WTC11 (cell line): ENCODE data around the gene GFOD2. TPM values are rescaled to one million over a fixed set of nuclear protein-coding genes. Genes with fewer than 3 reads are reported as not detected.

ENCODE experiments used
- ATAC-seq: fragments of 200-7000 bp; cut with Tn5 transposase; 2 replicates; pipeline ENCODE4 v1.10.0; 2021; ENCODE audit warnings: mild to moderate bottlenecking, moderate library complexity
- CTCF ChIA-PET: fragments of 300-600 bp; sonication (Branson Sonifier 250); formaldehyde crosslinking; loops from one replicate; lab custom pipeline; 2021; ENCODE audit warnings: antibody characterized with exemption; lab: Charles Lee
- POLR2A ChIA-PET: fragments of 350-600 bp; sonication (Branson Sonifier 250); formaldehyde crosslinking; loops from one replicate; lab custom pipeline; 2021; ENCODE audit warnings: antibody characterized with exemption; lab: Charles Lee
- DNase-seq: peaks from one replicate; pipeline ENCODE4 v3.0.0; 2021; ENCODE audit warnings: low spot score
- H3K27ac Mint-ChIP-seq: 2 replicates; pipeline ENCODE4 v1.8.0; 2021; ENCODE audit warnings: mixed read lengths
- H3K27me3 Mint-ChIP-seq: 2 replicates; pipeline ENCODE4 v1.8.0; 2021; ENCODE audit warnings: low read depth, mild to moderate bottlenecking, moderate library complexity, mixed read lengths
- H3K36me3 Mint-ChIP-seq: 2 replicates; pipeline ENCODE4 v1.8.0; 2021; ENCODE audit warnings: mixed read lengths
- H3K4me1 Mint-ChIP-seq: 2 replicates; pipeline ENCODE4 v1.8.0; 2022; ENCODE audit warnings: mixed read lengths
- H3K4me3 Mint-ChIP-seq: 2 replicates; pipeline ENCODE4 v1.8.0; 2021; ENCODE audit warnings: mild to moderate bottlenecking, moderate library complexity, mixed read lengths
- H3K9me3 Mint-ChIP-seq: 2 replicates; pipeline ENCODE4 v1.8.0; 2021; ENCODE audit warnings: mixed read lengths
- ELF4 ChIP-seq: sonication (generic); formaldehyde crosslinking; IDR thresholded peaks from 2 replicates; pipeline ENCODE4 v1.8.1; 2022; ENCODE audit warnings: low read depth, mild to moderate bottlenecking, moderate library complexity, missing genetic modification reagents
- FOXJ3 ChIP-seq: sonication (generic); formaldehyde crosslinking; IDR thresholded peaks from 2 replicates; pipeline ENCODE4 v1.9.0; 2021; ENCODE audit warnings: missing genetic modification reagents, mild to moderate bottlenecking, borderline replicate concordance
- GABPB1 ChIP-seq: sonication (generic); formaldehyde crosslinking; IDR thresholded peaks from 2 replicates; pipeline ENCODE4 v1.8.1; 2023; ENCODE audit warnings: mild to moderate bottlenecking, missing genetic modification reagents
- GRHL2 ChIP-seq: fragments of 250-450 bp; sonication (Bioruptor Pico); IDR thresholded peaks from 2 replicates; pipeline ENCODE4 v1.8.0; 2022; ENCODE audit warnings: mild to moderate bottlenecking, moderate library complexity; ENCODE audit not compliant: insufficient replicate concordance, severe bottlenecking
- RORB ChIP-seq: fragments of 250-450 bp; sonication (Bioruptor Pico); IDR thresholded peaks from 2 replicates; pipeline ENCODE4 v1.9.0; 2021; ENCODE audit warnings: mild to moderate bottlenecking
- SMAD4 ChIP-seq: sonication (generic); formaldehyde crosslinking; IDR thresholded peaks from 2 replicates; pipeline ENCODE4 v1.8.0; 2022; ENCODE audit warnings: mild to moderate bottlenecking, missing genetic modification reagents
- SOX15 ChIP-seq: fragments of 250-450 bp; sonication (Bioruptor Pico); IDR thresholded peaks from 2 replicates; pipeline ENCODE4 v1.9.0; 2021; ENCODE audit warnings: mild to moderate bottlenecking
- SP1 ChIP-seq: sonication (generic); formaldehyde crosslinking; conservative IDR thresholded peaks from 2 replicates; pipeline ENCODE4 v1.8.1; 2022; ENCODE audit warnings: missing genetic modification reagents
- ZNF263 ChIP-seq: sonication (generic); formaldehyde crosslinking; IDR thresholded peaks from 2 replicates; pipeline ENCODE4 v1.8.1; 2022; ENCODE audit warnings: low read depth, mild to moderate bottlenecking, moderate library complexity, missing genetic modification reagents
- ZNF423 ChIP-seq: fragments of 250-450 bp; sonication (Bioruptor Pico); IDR thresholded peaks from 2 replicates; pipeline ENCODE4 v2.1.2; 2022; ENCODE audit warnings: mild to moderate bottlenecking, moderate library complexity
- total RNA-seq: library from RNA; stranded (reverse); gene quantifications from 3 replicates; pipeline ENCODE4 v1.2.3, GENCODE V29; 2021
- TF ChIP-seq, protein P1 (sequence below): fragments of 250-450 bp; sonication (Bioruptor Pico); IDR thresholded peaks from 2 replicates; pipeline ENCODE4 v2.1.2; 2022; ENCODE audit warnings: mild to moderate bottlenecking, moderate library complexity
- TF ChIP-seq, protein P2 (sequence below): sonication (generic); formaldehyde crosslinking; IDR thresholded peaks from 2 replicates; pipeline ENCODE4 v1.8.0; 2022; ENCODE audit warnings: mild to moderate bottlenecking, missing genetic modification reagents
- TF ChIP-seq, protein P3 (sequence below): sonication (generic); formaldehyde crosslinking; IDR thresholded peaks from 2 replicates; pipeline ENCODE4 v1.8.0; 2022; ENCODE audit warnings: mild to moderate bottlenecking, missing genetic modification reagents
- TF ChIP-seq, protein P4 (sequence below): sonication (generic); formaldehyde crosslinking; IDR thresholded peaks from 2 replicates; pipeline ENCODE4 v1.8.0; 2023; ENCODE audit warnings: missing genetic modification reagents
- TF ChIP-seq, protein P5 (sequence below): fragments of 250-450 bp; sonication (Bioruptor Pico); conservative IDR thresholded peaks from 2 replicates; pipeline ENCODE4 v1.9.0; 2021; ENCODE audit warnings: mild to moderate bottlenecking
- TF ChIP-seq, protein P6 (sequence below): sonication (generic); formaldehyde crosslinking; IDR thresholded peaks from 2 replicates; pipeline ENCODE4 v1.8.1; 2022; ENCODE audit warnings: mild to moderate bottlenecking, moderate library complexity, missing genetic modification reagents
- TF ChIP-seq, protein P7 (sequence below): sonication (generic); formaldehyde crosslinking; IDR thresholded peaks from 2 replicates; pipeline ENCODE4 v1.8.1; 2023; ENCODE audit warnings: mild to moderate bottlenecking, missing genetic modification reagents
- TF ChIP-seq, protein P8 (sequence below): sonication (generic); formaldehyde crosslinking; IDR thresholded peaks from 2 replicates; pipeline ENCODE4 v1.8.1; 2022; ENCODE audit warnings: low read depth, mild to moderate bottlenecking, moderate library complexity, missing genetic modification reagents, borderline replicate concordance
- TF ChIP-seq, protein P9 (sequence below): sonication (generic); formaldehyde crosslinking; IDR thresholded peaks from 2 replicates; pipeline ENCODE4 v1.8.1; 2023; ENCODE audit warnings: mild to moderate bottlenecking, moderate library complexity, missing genetic modification reagents

The GFOD2 gene
- total RNA-seq, 1 experiment from 2014 or later = 29.5 TPM

DNA sequence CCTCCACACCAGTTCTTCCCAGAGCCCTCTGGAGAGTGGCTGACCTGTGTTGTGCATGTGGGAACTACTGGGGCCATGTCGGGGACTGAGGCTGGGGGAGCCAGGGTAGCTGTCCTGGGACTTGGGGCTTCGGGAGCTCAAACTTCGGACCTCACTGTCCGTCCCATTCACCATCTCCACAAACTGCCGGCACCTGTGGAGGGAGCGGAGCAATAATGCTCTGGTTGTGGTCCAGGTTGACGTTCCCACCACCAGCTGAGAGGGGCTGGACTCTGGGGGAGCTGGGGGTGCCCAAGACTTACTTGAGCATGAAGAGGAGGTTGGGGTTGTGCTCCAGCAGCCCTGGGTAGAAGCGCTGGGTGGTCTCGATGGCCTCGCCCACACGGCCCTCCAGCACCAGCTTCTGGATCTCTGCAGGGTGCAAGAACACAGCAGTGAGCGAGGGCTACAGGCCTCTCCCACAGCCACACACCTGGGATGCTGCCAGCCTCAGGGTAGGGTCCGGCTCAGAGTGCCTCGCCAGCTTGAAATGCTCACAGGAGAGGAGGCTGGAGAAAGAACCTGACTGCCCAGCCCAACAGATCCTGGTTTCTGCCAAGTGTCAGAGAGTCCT is 10.6 kb upstream of the GFOD2 start:
- ChIA-PET POLR2A (no interaction called here), CTCF (interaction anchor here (1.0 to 2.3 kb wide), 2 partner anchors 57 to 87 kb away, joined by 3 to 9 read pairs; no protein-coding TSS in a partner anchor)
- Mint-ChIP-seq H3K27me3 (no peaks in the 10 kb centered on the region), H3K36me3 (peaks cover 17% of the 10 kb centered on the region), H3K4me1 (no peaks in the 10 kb centered on the region), H3K9me3 (no peaks in the 10 kb centered on the region), H3K4me3 (no peak overlapping the region), H3K27ac (no peak overlapping the region)
- no peak for ATAC-seq
- TF ChIP-seq, protein P1, sequence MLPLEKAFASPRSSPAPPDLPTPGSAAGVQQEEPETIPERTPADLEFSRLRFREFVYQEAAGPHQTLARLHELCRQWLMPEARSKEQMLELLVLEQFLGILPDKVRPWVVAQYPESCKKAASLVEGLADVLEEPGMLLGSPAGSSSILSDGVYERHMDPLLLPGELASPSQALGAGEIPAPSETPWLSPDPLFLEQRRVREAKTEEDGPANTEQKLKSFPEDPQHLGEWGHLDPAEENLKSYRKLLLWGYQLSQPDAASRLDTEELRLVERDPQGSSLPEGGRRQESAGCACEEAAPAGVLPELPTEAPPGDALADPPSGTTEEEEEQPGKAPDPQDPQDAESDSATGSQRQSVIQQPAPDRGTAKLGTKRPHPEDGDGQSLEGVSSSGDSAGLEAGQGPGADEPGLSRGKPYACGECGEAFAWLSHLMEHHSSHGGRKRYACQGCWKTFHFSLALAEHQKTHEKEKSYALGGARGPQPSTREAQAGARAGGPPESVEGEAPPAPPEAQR (CRISPR knock-in tag) = no peak
- DNase-seq = no peak

DNA sequence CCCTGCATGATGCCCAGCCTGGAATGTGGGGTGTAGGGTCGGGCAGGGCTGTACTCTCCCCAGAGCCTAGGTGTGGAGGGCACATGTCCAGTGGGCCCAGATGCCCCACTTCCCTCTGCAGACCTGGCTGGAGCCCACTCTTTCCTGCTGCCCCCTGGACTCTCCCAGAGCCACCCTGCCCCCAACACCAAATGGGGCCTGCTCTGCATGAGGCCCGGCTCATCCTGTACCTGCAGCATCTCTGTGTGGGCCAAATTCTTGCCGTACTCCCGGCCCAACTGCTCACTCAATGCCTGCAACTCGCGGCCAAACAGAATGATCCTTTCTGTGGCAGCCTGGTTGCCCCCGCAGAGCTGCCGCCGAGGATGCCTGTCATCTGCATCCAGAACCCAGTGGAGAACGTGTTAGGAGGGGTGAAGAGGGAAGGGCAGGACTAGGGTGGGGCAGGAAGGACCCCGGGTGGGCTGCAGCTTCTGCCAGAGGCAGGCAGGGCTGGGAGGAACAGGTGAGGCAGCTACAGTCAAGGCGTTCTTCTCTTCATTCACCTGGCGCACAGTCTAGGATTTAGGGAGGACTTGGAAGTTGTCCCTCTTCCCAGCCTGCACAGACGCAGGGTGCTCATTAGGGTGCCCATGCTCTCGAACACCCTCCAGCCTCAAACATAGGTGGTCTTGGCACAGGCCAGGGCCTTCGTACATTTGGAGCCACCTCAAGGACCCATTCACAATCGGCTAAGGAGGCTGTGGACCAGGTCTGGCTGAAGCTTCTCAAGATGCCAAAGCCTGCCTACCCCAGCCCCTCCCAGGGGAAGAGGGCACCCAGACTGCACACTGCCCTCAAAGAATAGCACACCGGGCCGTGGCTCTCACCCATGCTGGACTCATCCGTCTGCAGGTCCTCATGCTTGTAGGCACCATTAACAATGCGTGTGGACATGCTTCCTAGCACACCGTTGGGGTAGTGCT is 8.7 kb upstream of the GFOD2 start:
- Mint-ChIP-seq H3K27me3 (no peaks in the 10 kb centered on the region), H3K27ac (no peak overlapping the region), H3K4me3 (no peak overlapping the region), H3K9me3 (no peaks in the 10 kb centered on the region), H3K4me1 (no peaks in the 10 kb centered on the region), H3K36me3 (peaks cover 17% of the 10 kb centered on the region)
- ATAC-seq (no peak), DNase-seq (no peak)
- POLR2A ChIA-PET = no interaction called here
- CTCF ChIA-PET = interaction anchor here (0.5 to 2.3 kb wide), 2 partner anchors 58 to 89 kb away, joined by 3 to 9 read pairs; no protein-coding TSS in a partner anchor
- TF ChIP-seq GABPB1 (CRISPR knock-in tag) (no peak), GRHL2 (CRISPR knock-in tag) (no peak), SOX15 (CRISPR knock-in tag) (no peak), SP1 (CRISPR knock-in tag) (no peak), ZNF423 (no peak), SMAD4 (CRISPR knock-in tag) (no peak), ELF4 (CRISPR knock-in tag) (no peak), ZNF263 (no peak), RORB (CRISPR knock-in tag) (no peak), FOXJ3 (no peak)
- TF ChIP-seq, protein P2, sequence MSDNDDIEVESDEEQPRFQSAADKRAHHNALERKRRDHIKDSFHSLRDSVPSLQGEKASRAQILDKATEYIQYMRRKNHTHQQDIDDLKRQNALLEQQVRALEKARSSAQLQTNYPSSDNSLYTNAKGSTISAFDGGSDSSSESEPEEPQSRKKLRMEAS (CRISPR knock-in tag) = no peak
- TF ChIP-seq, protein P3, sequence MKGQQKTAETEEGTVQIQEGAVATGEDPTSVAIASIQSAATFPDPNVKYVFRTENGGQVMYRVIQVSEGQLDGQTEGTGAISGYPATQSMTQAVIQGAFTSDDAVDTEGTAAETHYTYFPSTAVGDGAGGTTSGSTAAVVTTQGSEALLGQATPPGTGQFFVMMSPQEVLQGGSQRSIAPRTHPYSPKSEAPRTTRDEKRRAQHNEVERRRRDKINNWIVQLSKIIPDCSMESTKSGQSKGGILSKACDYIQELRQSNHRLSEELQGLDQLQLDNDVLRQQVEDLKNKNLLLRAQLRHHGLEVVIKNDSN (CRISPR knock-in tag) = no peak
- TF ChIP-seq, protein P4, sequence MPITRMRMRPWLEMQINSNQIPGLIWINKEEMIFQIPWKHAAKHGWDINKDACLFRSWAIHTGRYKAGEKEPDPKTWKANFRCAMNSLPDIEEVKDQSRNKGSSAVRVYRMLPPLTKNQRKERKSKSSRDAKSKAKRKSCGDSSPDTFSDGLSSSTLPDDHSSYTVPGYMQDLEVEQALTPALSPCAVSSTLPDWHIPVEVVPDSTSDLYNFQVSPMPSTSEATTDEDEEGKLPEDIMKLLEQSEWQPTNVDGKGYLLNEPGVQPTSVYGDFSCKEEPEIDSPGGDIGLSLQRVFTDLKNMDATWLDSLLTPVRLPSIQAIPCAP (CRISPR knock-in tag) = no peak
- TF ChIP-seq, protein P5, sequence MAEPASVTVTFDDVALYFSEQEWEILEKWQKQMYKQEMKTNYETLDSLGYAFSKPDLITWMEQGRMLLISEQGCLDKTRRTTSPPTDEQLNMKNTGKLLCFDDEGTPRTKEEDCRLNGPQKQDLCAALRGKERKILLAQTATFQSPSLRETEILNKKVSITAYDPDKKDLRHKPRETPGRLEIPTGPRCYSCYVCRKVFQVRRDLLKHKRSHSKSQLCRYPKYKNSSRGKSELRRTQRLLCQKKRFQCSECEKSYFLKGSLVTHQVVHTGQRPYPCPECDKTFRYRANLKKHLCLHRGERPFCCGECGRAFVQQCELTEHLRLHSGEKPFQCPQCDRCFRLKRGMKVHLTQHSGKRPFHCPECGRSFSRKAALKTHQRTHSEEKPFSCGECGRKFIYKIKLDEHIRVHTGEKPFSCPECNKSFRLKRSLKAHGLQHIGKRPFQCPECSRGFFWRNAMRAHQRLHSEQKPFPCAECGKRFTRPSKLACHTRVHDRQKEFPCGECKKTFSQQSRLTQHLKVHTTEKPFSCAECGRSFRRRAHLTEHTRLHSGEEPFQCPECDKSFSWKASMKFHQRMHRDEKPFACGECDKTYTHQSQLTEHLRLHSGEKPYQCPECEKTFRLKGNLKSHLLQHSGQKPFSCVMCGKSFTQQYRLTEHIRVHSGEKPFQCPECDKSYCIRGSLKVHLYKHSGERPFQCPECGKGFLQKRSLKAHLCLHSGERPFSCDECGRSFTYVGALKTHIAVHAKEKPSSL (CRISPR knock-in tag) = no peak
- TF ChIP-seq, protein P6, sequence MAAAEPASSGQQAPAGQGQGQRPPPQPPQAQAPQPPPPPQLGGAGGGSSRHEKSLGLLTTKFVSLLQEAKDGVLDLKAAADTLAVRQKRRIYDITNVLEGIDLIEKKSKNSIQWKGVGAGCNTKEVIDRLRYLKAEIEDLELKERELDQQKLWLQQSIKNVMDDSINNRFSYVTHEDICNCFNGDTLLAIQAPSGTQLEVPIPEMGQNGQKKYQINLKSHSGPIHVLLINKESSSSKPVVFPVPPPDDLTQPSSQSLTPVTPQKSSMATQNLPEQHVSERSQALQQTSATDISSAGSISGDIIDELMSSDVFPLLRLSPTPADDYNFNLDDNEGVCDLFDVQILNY (CRISPR knock-in tag) = no peak
- TF ChIP-seq, protein P7, sequence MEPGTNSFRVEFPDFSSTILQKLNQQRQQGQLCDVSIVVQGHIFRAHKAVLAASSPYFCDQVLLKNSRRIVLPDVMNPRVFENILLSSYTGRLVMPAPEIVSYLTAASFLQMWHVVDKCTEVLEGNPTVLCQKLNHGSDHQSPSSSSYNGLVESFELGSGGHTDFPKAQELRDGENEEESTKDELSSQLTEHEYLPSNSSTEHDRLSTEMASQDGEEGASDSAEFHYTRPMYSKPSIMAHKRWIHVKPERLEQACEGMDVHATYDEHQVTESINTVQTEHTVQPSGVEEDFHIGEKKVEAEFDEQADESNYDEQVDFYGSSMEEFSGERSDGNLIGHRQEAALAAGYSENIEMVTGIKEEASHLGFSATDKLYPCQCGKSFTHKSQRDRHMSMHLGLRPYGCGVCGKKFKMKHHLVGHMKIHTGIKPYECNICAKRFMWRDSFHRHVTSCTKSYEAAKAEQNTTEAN (CRISPR knock-in tag) = no peak
- TF ChIP-seq, protein P1 (CRISPR knock-in tag) = no peak
- TF ChIP-seq, protein P8, sequence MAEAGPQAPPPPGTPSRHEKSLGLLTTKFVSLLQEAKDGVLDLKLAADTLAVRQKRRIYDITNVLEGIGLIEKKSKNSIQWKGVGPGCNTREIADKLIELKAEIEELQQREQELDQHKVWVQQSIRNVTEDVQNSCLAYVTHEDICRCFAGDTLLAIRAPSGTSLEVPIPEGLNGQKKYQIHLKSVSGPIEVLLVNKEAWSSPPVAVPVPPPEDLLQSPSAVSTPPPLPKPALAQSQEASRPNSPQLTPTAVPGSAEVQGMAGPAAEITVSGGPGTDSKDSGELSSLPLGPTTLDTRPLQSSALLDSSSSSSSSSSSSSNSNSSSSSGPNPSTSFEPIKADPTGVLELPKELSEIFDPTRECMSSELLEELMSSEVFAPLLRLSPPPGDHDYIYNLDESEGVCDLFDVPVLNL (CRISPR knock-in tag) = no peak
- TF ChIP-seq, protein P9, sequence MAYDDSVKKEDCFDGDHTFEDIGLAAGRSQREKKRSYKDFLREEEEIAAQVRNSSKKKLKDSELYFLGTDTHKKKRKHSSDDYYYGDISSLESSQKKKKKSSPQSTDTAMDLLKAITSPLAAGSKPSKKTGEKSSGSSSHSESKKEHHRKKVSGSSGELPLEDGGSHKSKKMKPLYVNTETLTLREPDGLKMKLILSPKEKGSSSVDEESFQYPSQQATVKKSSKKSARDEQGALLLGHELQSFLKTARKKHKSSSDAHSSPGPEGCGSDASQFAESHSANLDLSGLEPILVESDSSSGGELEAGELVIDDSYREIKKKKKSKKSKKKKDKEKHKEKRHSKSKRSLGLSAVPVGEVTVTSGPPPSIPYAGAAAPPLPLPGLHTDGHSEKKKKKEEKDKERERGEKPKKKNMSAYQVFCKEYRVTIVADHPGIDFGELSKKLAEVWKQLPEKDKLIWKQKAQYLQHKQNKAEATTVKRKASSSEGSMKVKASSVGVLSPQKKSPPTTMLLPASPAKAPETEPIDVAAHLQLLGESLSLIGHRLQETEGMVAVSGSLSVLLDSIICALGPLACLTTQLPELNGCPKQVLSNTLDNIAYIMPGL (CRISPR knock-in tag) = no peak
